Measurements from ENCODE around the gene RUFY1.

The RUFY1 gene

DNA sequence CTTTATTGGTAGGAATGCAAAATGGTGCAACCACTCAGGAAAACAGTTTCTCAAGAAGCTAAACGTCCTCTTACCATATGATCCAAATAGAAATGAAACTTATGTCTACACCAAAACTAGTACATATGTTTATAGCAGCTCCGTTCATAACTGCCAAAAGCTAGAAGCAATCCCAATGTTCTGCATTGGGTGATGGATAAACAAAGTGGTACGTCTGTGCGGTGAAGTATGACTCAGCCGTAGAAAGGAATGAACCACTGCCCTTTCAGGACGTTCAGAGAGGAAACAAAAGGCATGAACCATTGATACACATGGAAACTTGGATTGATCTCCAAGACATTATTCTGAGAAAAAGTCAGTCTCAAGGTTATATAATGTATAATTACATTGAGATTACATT, 45.6 kb downstream of the RUFY1 start:
- no peak for TF ChIP-seq EZH2phosphoT487 (conservative IDR thresholded peaks at IDR 0.05; ENCODE audit: low read length)
- TF ChIP-seq, protein P1, sequence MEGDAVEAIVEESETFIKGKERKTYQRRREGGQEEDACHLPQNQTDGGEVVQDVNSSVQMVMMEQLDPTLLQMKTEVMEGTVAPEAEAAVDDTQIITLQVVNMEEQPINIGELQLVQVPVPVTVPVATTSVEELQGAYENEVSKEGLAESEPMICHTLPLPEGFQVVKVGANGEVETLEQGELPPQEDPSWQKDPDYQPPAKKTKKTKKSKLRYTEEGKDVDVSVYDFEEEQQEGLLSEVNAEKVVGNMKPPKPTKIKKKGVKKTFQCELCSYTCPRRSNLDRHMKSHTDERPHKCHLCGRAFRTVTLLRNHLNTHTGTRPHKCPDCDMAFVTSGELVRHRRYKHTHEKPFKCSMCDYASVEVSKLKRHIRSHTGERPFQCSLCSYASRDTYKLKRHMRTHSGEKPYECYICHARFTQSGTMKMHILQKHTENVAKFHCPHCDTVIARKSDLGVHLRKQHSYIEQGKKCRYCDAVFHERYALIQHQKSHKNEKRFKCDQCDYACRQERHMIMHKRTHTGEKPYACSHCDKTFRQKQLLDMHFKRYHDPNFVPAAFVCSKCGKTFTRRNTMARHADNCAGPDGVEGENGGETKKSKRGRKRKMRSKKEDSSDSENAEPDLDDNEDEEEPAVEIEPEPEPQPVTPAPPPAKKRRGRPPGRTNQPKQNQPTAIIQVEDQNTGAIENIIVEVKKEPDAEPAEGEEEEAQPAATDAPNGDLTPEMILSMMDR (IDR thresholded peaks at IDR 0.05; ENCODE audit: insufficient read depth, low read length, poor library complexity, severe bottlenecking) = no peak
- H3K36me3 ChIP-seq (ENCODE audit: low read length) = peaks cover 8% of the 10 kb centered on the region; the same call in 1 of the 2 replicates
- no peak overlapping the region for H3K4me2 ChIP-seq (ENCODE audit: low read depth, low read length, poor library complexity, severe bottlenecking)
- H3K9ac ChIP-seq (ENCODE audit: low read length) = no peak overlapping the region
- H3K27me3 ChIP-seq (ENCODE audit: low read length) = no peaks in the 10 kb centered on the region
- no peaks in the 10 kb centered on the region for H3K79me2 ChIP-seq (ENCODE audit: insufficient read depth, low read length)
- no peaks in the 10 kb centered on the region for H3K9me3 ChIP-seq (ENCODE audit: insufficient read depth, low read length)
- no peaks in the 10 kb centered on the region for H3F3A ChIP-seq (ENCODE audit: insufficient read depth)
- H4K20me1 ChIP-seq (ENCODE audit: low read depth, low read length) = no peaks in the 10 kb centered on the region
- H3K9me2 ChIP-seq (replicated peaks; ENCODE audit: insufficient read depth, low read length) = no peaks in the 10 kb centered on the region
- no peak overlapping the region for H2AFZ ChIP-seq (ENCODE audit: low read depth, low read length, severe bottlenecking)
- no peak overlapping the region for H3K27ac ChIP-seq (ENCODE audit: low read depth, low read length)
- H3K4me3 ChIP-seq (ENCODE audit: insufficient read depth, low read length, poor library complexity, severe bottlenecking) = no peak overlapping the region

DNA sequence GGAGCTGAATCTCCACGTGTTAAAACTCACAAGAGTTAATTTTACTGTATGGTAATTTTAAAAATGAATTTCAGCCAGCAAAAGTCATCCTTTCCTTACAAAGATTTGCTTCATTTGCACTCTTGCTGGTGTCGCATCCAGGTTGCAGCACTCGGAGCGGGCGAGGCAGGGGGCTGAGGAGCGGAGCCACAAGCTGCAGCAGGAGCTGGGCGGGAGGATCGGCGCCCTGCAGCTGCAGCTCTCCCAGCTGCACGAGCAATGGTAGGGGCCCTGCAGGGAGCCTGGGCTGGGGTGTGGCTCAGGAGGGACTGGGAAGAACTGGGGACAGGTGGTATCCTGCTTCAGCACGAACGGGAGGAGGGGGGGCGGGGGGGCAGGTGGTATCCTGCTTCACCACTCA, 46.1 kb downstream of the RUFY1 start:
- no peaks in the 10 kb centered on the region for H3K9me2 ChIP-seq (replicated peaks; ENCODE audit: insufficient read depth, low read length)
- peaks cover 8% of the 10 kb centered on the region; the same call in 1 of the 2 replicates for H3K36me3 ChIP-seq (ENCODE audit: low read length)
- H4K20me1 ChIP-seq (ENCODE audit: low read depth, low read length) = no peaks in the 10 kb centered on the region
- no peaks in the 10 kb centered on the region for H3K79me2 ChIP-seq (ENCODE audit: insufficient read depth, low read length)
- no peak overlapping the region for H3K4me3 ChIP-seq (ENCODE audit: insufficient read depth, low read length, poor library complexity, severe bottlenecking)
- no peaks in the 10 kb centered on the region for H3K9me3 ChIP-seq (ENCODE audit: insufficient read depth, low read length)
- no peaks in the 10 kb centered on the region for H3F3A ChIP-seq (ENCODE audit: insufficient read depth)
- H3K4me2 ChIP-seq (ENCODE audit: low read depth, low read length, poor library complexity, severe bottlenecking) = no peak overlapping the region
- no peak overlapping the region for H2AFZ ChIP-seq (ENCODE audit: low read depth, low read length, severe bottlenecking)
- no peak overlapping the region for H3K27ac ChIP-seq (ENCODE audit: low read depth, low read length)
- H3K27me3 ChIP-seq (ENCODE audit: low read length) = no peaks in the 10 kb centered on the region
- TF ChIP-seq, protein P1 (IDR thresholded peaks at IDR 0.05; ENCODE audit: insufficient read depth, low read length, poor library complexity, severe bottlenecking) = no peak
- no peak for TF ChIP-seq EZH2phosphoT487 (conservative IDR thresholded peaks at IDR 0.05; ENCODE audit: low read length)
- no peak overlapping the region for H3K9ac ChIP-seq (ENCODE audit: low read length)

DNA sequence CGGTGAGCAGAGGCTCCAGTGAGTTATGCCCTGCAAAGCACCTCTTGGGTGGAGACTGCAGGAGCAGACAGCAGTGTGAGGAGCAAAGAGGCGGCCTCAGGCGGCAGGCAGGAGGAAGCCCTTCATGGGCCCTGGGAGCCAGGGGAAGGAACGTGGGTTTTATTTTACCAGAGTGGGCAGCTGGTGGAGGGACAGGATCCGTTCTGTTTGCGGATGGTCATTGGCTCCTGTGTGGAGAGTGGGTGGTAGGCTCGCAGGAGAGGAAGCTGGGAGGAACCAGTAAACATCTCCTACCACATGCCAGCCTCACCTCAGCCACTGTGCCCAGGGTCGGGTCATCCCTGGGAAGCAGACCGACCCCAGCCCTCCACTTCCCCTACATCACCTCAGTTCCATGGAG, 48.7 kb downstream of the RUFY1 start:
- no peaks in the 10 kb centered on the region for H4K20me1 ChIP-seq (ENCODE audit: low read depth, low read length)
- no peak overlapping the region for H2AFZ ChIP-seq (ENCODE audit: low read depth, low read length, severe bottlenecking)
- no peaks in the 10 kb centered on the region for H3K9me2 ChIP-seq (replicated peaks; ENCODE audit: insufficient read depth, low read length)
- H3K27me3 ChIP-seq (ENCODE audit: low read length) = no peaks in the 10 kb centered on the region
- no peaks in the 10 kb centered on the region for H3K79me2 ChIP-seq (ENCODE audit: insufficient read depth, low read length)
- H3K36me3 ChIP-seq (ENCODE audit: low read length) = peaks cover 8% of the 10 kb centered on the region; the same call in 1 of the 2 replicates
- H3K27ac ChIP-seq (ENCODE audit: low read depth, low read length) = no peak overlapping the region
- no peaks in the 10 kb centered on the region for H3F3A ChIP-seq (ENCODE audit: insufficient read depth)
- TF ChIP-seq EZH2phosphoT487 (conservative IDR thresholded peaks at IDR 0.05; ENCODE audit: low read length) = no peak
- TF ChIP-seq, protein P1 (IDR thresholded peaks at IDR 0.05; ENCODE audit: insufficient read depth, low read length, poor library complexity, severe bottlenecking) = no peak
- no peak overlapping the region for H3K4me2 ChIP-seq (ENCODE audit: low read depth, low read length, poor library complexity, severe bottlenecking)
- no peak overlapping the region for H3K4me3 ChIP-seq (ENCODE audit: insufficient read depth, low read length, poor library complexity, severe bottlenecking)
- no peak overlapping the region for H3K9ac ChIP-seq (ENCODE audit: low read length)
- no peaks in the 10 kb centered on the region for H3K9me3 ChIP-seq (ENCODE audit: insufficient read depth, low read length)
